ENCODE measurements around the gene RAG1.

- TF ChIP-seq CTCF (IDR thresholded peaks at IDR 0.05) (no peak), POLR2A (IDR thresholded peaks at IDR 0.05) (no peak), EP300 (IDR thresholded peaks at IDR 0.05) (no peak)
Observed at GRCh38 chr11:36540998-36541397, 26.8 kb upstream of the RAG1 start.

Measured in tibial nerve (tissue), 4 donors.